ENCODE measurements around the gene CACNA1H.
"Not testable (repeated sequence)": the region's sequence is repeated elsewhere in the genome, so short reads cannot be mapped to it uniquely, and the experiment has no call there.

- not testable (repeated sequence) for TF ChIP-seq POLR2A (conservative IDR thresholded peaks at IDR 0.05); ARNT (IDR thresholded peaks at IDR 0.05); CTCF (IDR thresholded peaks at IDR 0.05 in 2 of 3, conservative IDR thresholded peaks at IDR 0.05 in 1 of 3; ENCODE audit: insufficient read depth in 2 of 3, low read depth in 1 of 3, low read length in 3 of 3); ELF4 (CRISPR knock-in tag; IDR thresholded peaks at IDR 0.05); POLR2AphosphoS5 (IDR thresholded peaks at IDR 0.05; ENCODE audit: control insufficient read depth, insufficient read depth, low read depth, low read length); EZH2 (IDR thresholded peaks at IDR 0.05; ENCODE audit: borderline replicate concordance, low read depth, low read length); POLR2G (IDR thresholded peaks at IDR 0.05; ENCODE audit: low read depth, low read length); ZBTB34 (CRISPR knock-in tag; IDR thresholded peaks at IDR 0.05); ZKSCAN1 (IDR thresholded peaks at IDR 0.05; ENCODE audit: low read depth, low read length)
Measured at GRCh38 chr16:1254821-1255220, 101.9 kb downstream of the CACNA1H start.

All from K562 (cell line).